C4-2B (cell line): ENCODE data around the gene THADA.
A peak's percentile ranks its signal among the peaks of the same experiment; 100 is the strongest.
"Not testable (repeated sequence)": the region's sequence is repeated elsewhere in the genome, so short reads cannot be mapped to it uniquely, and the experiment has no call there.

Source experiments
- H3K27ac ChIP-seq: fragments of 450-650 bp; 2 replicates; pipeline ENCODE4 v1.5.1; 2017
- CTCF ChIP-seq: fragments of 450-650 bp; conservative IDR thresholded peaks from 2 replicates; pipeline ENCODE4 v1.5.1; 2017; ENCODE audit warnings: mild to moderate bottlenecking
- ZFX ChIP-seq: fragments of 450-650 bp; IDR thresholded peaks from 2 replicates; pipeline ENCODE4 v1.6.1; 2017

Gene THADA

GRCh38 chr2:43450617-43451016, 145.2 kb downstream of the THADA start:
- no peak for TF ChIP-seq ZFX
- TF ChIP-seq CTCF = no peak
- H3K27ac ChIP-seq = no peak overlapping the region

DNA sequence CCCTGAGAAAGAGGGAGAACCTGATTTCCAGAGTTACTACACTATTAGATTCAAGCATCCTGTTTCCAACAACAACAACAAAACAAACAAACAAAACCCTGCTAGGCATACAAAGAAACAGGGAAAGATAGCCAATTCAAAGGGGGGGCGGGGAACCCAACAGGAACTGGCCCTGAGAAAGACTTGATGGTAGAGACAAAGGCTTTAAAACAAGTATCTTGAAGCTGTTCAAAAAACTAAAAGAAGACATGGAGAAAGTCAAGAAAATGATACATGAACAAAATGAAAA, 147.1 kb downstream of the THADA start:
- H3K27ac ChIP-seq = no peak overlapping the region
- TF ChIP-seq ZFX = no peak
- TF ChIP-seq CTCF = no peak

- TF ChIP-seq CTCF (no peak), ZFX (no peak)
- no peak overlapping the region for H3K27ac ChIP-seq
Observed at GRCh38 chr2:43448011-43448821, 147.6 kb downstream of the THADA start.

DNA sequence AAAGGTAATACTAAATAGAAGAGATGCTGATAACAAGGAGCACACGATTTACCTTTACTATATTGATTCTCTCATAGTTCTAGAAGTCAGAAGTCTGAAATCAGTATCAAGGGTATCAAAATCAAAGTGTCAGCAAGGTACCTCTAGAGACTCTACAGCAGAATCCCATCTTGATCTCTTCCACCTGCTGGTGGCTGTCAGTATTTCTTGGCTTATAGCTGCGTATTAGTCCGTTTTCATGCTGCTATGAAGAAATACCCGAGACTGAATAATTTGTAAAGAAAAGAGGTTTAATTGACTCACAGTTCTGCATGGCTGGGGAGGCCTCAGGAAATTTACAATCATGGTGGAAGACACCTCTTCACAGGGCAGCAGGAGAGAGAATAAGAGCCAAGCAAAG, 149.1 kb downstream of the THADA start:
- not testable (repeated sequence) for H3K27ac ChIP-seq

- H3K27ac ChIP-seq = peak overlapping the region; percentile 63
- TF ChIP-seq ZFX = no peak
- no peak for TF ChIP-seq CTCF
Observed at GRCh38 chr2:43445781-43446180, 150.1 kb downstream of the THADA start.

GRCh38 chr2:43444989-43445645, 150.7 kb downstream of the THADA start:
- peak overlapping the region; percentile 63 for H3K27ac ChIP-seq
- TF ChIP-seq CTCF (no peak), ZFX (no peak)

DNA sequence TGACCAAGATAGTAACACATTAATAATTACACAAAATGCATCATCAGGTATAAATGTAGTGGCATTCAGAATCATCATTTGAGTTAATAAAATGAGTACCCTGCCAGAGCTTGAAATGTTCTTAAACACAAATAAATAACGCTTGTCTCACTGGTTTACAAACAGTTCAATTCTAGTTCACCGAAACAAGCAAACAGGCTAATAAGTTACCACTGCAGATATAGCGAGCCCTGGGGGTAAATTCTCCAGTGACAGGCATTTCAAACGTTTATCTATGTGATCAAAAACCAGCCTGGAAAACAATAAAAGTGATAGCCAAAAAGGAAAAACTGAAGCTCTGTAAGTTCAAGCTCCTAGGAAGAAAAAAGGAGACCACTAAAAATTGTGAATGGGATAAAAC, 152.6 kb downstream of the THADA start:
- TF ChIP-seq ZFX (no peak), CTCF (no peak)
- no peak overlapping the region for H3K27ac ChIP-seq

DNA sequence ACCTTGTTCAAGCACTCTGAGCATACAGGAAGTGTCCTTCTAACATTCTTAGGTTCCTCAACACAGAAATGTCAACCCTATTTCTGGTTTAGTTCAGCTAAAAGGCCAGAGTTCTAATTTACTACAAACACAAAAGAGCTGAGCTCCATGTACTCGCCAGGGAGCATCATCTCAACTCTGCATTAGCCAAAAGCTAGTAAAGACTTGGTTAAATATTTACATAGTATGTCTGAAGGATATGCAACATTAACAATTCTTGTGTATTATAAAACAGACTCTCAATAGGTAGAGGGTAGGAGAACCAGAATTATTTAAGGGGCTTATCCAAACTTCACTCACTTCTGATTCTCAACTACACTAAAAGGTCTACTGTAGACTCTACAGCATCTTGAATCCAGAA, 154.6 kb downstream of the THADA start:
- no peak for TF ChIP-seq ZFX
- TF ChIP-seq CTCF = no peak
- H3K27ac ChIP-seq = no peak overlapping the region
